Endodermal cell (in vitro differentiated cells): ENCODE measurements around the gene SCAF8. TPM values are rescaled to one million over a fixed set of nuclear protein-coding genes. Genes with fewer than 3 reads are reported as not detected.

Experiments used
- DNase-seq: peaks from one replicate; pipeline ENCODE4 v3.0.0-alpha.2; 2017
- H3K27ac ChIP-seq: 2 replicates; pipeline ENCODE4 v1.5.1; 2013; ENCODE audit warnings: mild to moderate bottlenecking, low read depth, low read length, moderate library complexity
- H3K27me3 ChIP-seq: 2 replicates; pipeline ENCODE4 v1.6.1; 2013; ENCODE audit warnings: mild to moderate bottlenecking, low read length, moderate library complexity; ENCODE audit not compliant: insufficient read depth, control insufficient read depth, poor library complexity, severe bottlenecking
- H3K36me3 ChIP-seq: 2 replicates; pipeline ENCODE4 v1.7.0; 2013; ENCODE audit warnings: mild to moderate bottlenecking, low read length, moderate library complexity; ENCODE audit not compliant: control insufficient read depth, insufficient read depth
- H3K4me1 ChIP-seq: one replicate; pipeline ENCODE4 v1.7.0; 2013; ENCODE audit warnings: low read length; ENCODE audit not compliant: control insufficient read depth, insufficient read depth
- H3K4me3 ChIP-seq: 2 replicates; pipeline ENCODE4 v1.5.1; 2013; ENCODE audit warnings: mild to moderate bottlenecking, low read length, moderate library complexity
- H3K9ac ChIP-seq: 2 replicates; pipeline ENCODE4 v1.6.1; 2013; ENCODE audit warnings: mild to moderate bottlenecking, low read length, moderate library complexity; ENCODE audit not compliant: poor library complexity, severe bottlenecking; ENCODE audit errors: extremely low read depth
- H3K9me3 ChIP-seq: 2 replicates; pipeline ENCODE4 v1.6.1; 2013; ENCODE audit warnings: mild to moderate bottlenecking, low read length, moderate library complexity; ENCODE audit not compliant: control insufficient read depth
- H3K27ac Mint-ChIP-seq: 2 replicates; pipeline ENCODE4 v1.8.0; 2020; ENCODE audit warnings: mixed read lengths
- H3K27me3 Mint-ChIP-seq: 2 replicates; pipeline ENCODE4 v1.8.0; 2021; ENCODE audit warnings: mild to moderate bottlenecking, mixed read lengths; ENCODE audit not compliant: insufficient read depth
- H3K36me3 Mint-ChIP-seq: 2 replicates; pipeline ENCODE4 v1.8.0; 2020; ENCODE audit warnings: low read depth, mixed read lengths
- H3K4me1 Mint-ChIP-seq: 2 replicates; pipeline ENCODE4 v1.8.0; 2020; ENCODE audit warnings: mixed read lengths
- H3K4me3 Mint-ChIP-seq: 2 replicates; pipeline ENCODE4 v1.8.0; 2020; ENCODE audit warnings: mild to moderate bottlenecking, moderate library complexity, mixed read lengths
- H3K9me3 Mint-ChIP-seq: 2 replicates; pipeline ENCODE4 v1.8.0; 2020; ENCODE audit warnings: mild to moderate bottlenecking, mixed read lengths
- CTCF ChIP-seq: fragments of 200-600 bp; sonication (generic); conservative IDR thresholded peaks from 2 replicates; pipeline ENCODE4 v1.5.0; 2021; ENCODE audit warnings: antibody characterized with exemption, mild to moderate bottlenecking
- WGBS, 2 experiments: methylation state at CpG; one replicate each; pipeline versions ENCODE4 v1.1.5 to v1.1.7; 2013; ENCODE audit warnings: missing lambda C conversion rate in 2 of 2, mixed read lengths in 1 of 2; ENCODE audit not compliant: insufficient coverage in 1 of 2, insufficient read length in 1 of 2; 5-methylcytosine and 5-hydroxymethylcytosine counted together
- long read RNA-seq, 4 experiments: library from polyadenylated mRNA in 2 of 4; library from RNA in 1 of 4; library from capped mRNA in 1 of 4; stranded (forward) in 3 of 4; unstranded in 1 of 4; transcript quantifications; one replicate each; pipeline ENCODE4 v2.0.0, GENCODE V29; 2020 to 2021; ENCODE audit warnings: inconsistent platforms in 1 of 4
- polyA plus RNA-seq, 2 experiments: library from polyadenylated mRNA; stranded (reverse); fragments of 50-300 nt; gene quantifications; one replicate each; pipeline ENCODE4 v1.2.3, GENCODE V29; 2013
- total RNA-seq, 2 donors: library from RNA; stranded (reverse); fragmentation: NEBNext Ultra II Directional in 1 of 2; extraction: Animal tissue kit (Norgen Biotek cat#: 25700) in 1 of 2; gene quantifications; 2 replicates in 1 of 2; 3 replicates in 1 of 2; pipeline ENCODE4 v1.2.1, GENCODE V29; 2021

Gene SCAF8, protein sequence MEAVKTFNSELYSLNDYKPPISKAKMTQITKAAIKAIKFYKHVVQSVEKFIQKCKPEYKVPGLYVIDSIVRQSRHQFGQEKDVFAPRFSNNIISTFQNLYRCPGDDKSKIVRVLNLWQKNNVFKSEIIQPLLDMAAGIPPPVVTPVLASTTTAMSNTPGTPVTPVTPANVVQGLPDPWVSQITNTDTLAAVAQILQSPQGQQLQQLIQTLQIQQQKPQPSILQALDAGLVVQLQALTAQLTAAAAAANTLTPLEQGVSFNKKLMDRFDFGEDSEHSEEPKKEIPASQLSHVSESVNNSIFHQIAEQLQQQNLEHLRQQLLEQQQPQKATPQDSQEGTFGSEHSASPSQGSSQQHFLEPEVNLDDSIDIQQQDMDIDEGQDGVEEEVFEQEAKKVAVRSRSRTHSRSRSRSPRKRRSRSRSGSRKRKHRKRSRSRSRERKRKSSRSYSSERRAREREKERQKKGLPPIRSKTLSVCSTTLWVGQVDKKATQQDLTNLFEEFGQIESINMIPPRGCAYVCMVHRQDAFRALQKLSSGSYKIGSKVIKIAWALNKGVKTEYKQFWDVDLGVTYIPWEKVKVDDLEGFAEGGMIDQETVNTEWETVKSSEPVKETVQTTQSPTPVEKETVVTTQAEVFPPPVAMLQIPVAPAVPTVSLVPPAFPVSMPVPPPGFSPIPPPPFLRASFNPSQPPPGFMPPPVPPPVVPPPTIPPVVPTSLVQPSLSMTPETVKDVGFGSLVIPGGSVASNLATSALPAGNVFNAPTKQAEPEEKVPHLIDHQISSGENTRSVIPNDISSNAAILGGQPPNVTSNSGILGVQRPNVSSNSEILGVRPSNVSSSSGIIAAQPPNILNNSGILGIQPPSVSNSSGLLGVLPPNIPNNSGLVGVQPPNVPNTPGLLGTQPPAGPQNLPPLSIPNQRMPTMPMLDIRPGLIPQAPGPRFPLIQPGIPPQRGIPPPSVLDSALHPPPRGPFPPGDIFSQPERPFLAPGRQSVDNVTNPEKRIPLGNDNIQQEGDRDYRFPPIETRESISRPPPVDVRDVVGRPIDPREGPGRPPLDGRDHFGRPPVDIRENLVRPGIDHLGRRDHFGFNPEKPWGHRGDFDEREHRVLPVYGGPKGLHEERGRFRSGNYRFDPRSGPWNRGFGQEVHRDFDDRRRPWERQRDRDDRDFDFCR (N-terminal part only)
- 10 to 100 TPM; 49.7 to 56.2 TPM for total RNA-seq
- 41.4 TPM for polyA plus RNA-seq (2013, experiment 1 of 2)
- polyA plus RNA-seq (2013, experiment 2 of 2) = 36.1 TPM
- long read RNA-seq, experiment 1, partial matches to known transcripts = 15 of 21 reads
- long read RNA-seq, experiment 1, other reads (novel, unspliced or antisense) = 6 of 21 reads
- long read RNA-seq, experiment 2, full-length matches to known transcripts = 20 of 44 reads
- long read RNA-seq, experiment 2, partial matches to known transcripts = 14 of 44 reads
- long read RNA-seq, experiment 2, other reads (novel, unspliced or antisense) = 10 of 44 reads
- long read RNA-seq, experiment 3, full-length matches to known transcripts = 9 of 24 reads
- long read RNA-seq, experiment 3, partial matches to known transcripts = 4 of 24 reads
- long read RNA-seq, experiment 3, other reads (novel, unspliced or antisense) = 11 of 24 reads
- long read RNA-seq, experiment 4, partial matches to known transcripts = 0 of 2 reads
- long read RNA-seq, experiment 4, other reads (novel, unspliced or antisense) = 2 of 2 reads

DNA sequence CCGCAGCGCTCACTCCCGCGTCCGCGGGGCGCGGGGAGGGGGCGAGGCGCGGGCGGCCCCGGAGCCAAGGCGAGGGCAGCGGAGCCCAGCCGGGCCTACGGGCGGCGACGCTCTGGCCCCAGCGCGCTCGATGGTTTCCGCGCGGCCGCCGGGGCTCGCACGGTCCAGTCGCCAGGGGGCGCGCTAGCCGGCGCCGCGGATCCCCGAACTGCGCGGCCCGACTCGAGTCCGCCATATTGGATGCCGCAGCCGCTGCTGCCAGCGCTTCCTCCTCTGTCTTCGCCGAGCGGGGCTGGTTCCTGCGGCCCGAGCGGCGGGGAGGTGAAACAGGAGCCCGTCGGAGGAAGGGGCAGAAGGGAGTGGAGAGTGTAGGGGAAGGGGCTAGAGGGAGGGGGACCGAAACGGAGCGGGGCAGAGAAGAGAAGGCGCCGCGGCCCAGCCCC is at the start of gene SCAF8:
TSS of gene SCAF8 (plus strand) at position 234 of the 443 bp plus-strand sequence. CDS start 485 bp downstream, outside the sequence.
- H3K36me3 ChIP-seq = peaks cover 11% of the 10 kb centered on the region
- H3K27ac Mint-ChIP-seq = peak within 1 kb of the TSS; percentile 98
- H3K9me3 ChIP-seq = no peaks in the 10 kb centered on the region
- H3K9me3 Mint-ChIP-seq = no peaks in the 10 kb centered on the region
- H3K36me3 Mint-ChIP-seq = peaks cover 12% of the 10 kb centered on the region
- peak within 1 kb of the TSS; percentile 85 for H3K4me3 ChIP-seq
- peak within 1 kb of the TSS; percentile 98 for H3K27ac ChIP-seq
- peaks cover 31% of the 10 kb centered on the region for H3K4me1 Mint-ChIP-seq
- peak; percentile 92 for DNase-seq
- TF ChIP-seq CTCF = peak; percentile 92
- H3K27me3 Mint-ChIP-seq = no peaks in the 10 kb centered on the region
- 0% methylated on average over 16 to 61 of the region's 61 CpGs for WGBS, 2 experiments
- no peaks in the 10 kb centered on the region for H3K4me1 ChIP-seq
- H3K27me3 ChIP-seq = no peaks in the 10 kb centered on the region
- peak within 1 kb of the TSS; percentile 78 for H3K4me3 Mint-ChIP-seq
- peak within 1 kb of the TSS; percentile 93 for H3K9ac ChIP-seq

DNA sequence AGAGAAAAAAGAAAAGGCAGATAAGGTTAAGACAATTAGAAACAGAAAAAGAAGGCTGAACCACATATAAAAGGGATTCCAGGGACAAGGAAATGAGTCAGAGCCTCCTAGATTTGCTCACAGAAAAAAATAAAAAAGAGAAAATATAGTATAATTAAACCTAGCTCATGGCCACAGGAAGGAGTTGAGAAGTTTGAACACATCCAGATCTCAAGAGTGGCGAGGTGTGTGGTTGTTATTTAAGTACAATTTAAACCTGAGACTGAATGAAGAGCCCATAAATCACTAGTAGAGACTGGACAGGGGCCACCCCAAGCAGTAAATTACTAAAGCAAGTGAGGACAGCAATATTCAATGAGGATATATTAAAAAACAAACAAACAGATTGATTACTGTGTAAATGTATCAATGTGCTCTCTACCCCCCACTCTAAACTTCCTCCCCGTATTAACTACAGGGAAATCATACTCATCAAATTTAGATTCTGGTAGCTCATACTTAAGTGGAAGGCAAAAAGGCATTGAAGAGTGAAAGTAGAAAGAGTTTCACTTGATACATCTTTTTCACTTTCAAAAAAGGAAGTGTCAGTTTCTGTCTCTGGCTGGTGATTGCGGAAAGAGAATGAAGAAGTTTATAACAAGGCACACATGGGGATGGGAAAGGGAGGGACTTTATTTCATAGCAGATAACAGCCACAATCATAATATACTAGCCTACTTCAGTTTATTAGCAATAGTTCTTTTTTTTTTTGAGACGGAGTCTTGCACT is 49.3 kb upstream of the SCAF8 start:
- Histone ChIP-seq H3K4me1 (no peaks in the 10 kb centered on the region), H3K36me3 (no peaks in the 10 kb centered on the region), H3K27ac (no peak overlapping the region), H3K4me3 (no peak overlapping the region), H3K27me3 (no peaks in the 10 kb centered on the region), H3K9me3 (peaks cover 6% of the 10 kb centered on the region), H3K9ac (no peak overlapping the region)
- no peak overlapping the region for H3K27ac Mint-ChIP-seq
- H3K4me3 Mint-ChIP-seq = no peak overlapping the region
- no peak for DNase-seq
- no peaks in the 10 kb centered on the region for H3K4me1 Mint-ChIP-seq
- no peaks in the 10 kb centered on the region for H3K27me3 Mint-ChIP-seq
- H3K9me3 Mint-ChIP-seq = peaks cover 20% of the 10 kb centered on the region
- TF ChIP-seq CTCF = no peak
- peaks cover 1% of the 10 kb centered on the region for H3K36me3 Mint-ChIP-seq
- WGBS, 2 experiments = 84 to 97% methylated on average over 2 to 3 of the region's 4 CpGs
